K562 (cell line): Measurements from ENCODE around the gene CCDC17.

Experiments used
- RAD21 ChIP-seq, 2 experiments: fragments of 250-450 bp in 1 of 2; fragments of 450-650 bp in 1 of 2; sonication (Bioruptor Pico) in 1 of 2; formaldehyde crosslinking in 1 of 2; IDR thresholded peaks in 1 of 2; conservative IDR thresholded peaks in 1 of 2; 2 replicates each; pipeline versions ENCODE4 v1.4.0 to v1.8.0; 2020 to 2022; ENCODE audit warnings: mild to moderate bottlenecking in 2 of 2, moderate library complexity in 1 of 2
- SIX5 ChIP-seq, 2 experiments: IDR thresholded peaks; 2 replicates each; pipeline ENCODE4 v1.6.1; 2011; ENCODE audit warnings: low read length in 2 of 2, borderline replicate concordance in 1 of 2, low read depth in 1 of 2, mild to moderate bottlenecking in 1 of 2, moderate library complexity in 1 of 2; ENCODE audit not compliant: insufficient read depth in 1 of 2

DNA sequence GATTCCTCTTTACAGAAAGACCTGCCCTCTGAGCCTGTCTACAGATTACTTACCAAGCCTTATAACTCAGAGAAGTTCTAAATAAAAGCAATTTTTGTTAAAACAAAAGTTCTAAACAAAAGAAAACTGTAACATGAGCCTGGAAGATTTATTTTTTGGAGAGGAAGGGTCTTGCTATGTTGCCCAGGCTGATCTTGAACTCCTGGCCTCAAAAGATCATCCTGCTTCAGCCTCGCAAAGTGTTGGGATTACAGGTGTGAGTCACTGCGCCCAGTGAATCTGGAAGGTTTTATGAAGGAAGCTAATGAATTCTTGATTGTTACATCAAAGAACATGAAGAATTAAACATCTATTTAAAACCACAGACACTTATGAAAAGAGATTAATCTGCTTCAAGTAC lies 35.4 kb upstream of the CCDC17 start:
- TF ChIP-seq SIX5 (IDR thresholded peaks at IDR 0.05; ENCODE audit: borderline replicate concordance in 1 of 2, insufficient read depth in 1 of 2, low read depth in 1 of 2, low read length in 2 of 2) (no peak), RAD21 (CRISPR knock-in tag; conservative IDR thresholded peaks at IDR 0.05 in 1 of 2, IDR thresholded peaks at IDR 0.05 in 1 of 2) (no peak)
